Raji (cell line): ENCODE measurements around the gene SLC6A2.

Source experiments
- POLR2A ChIP-seq: IDR thresholded peaks from 2 replicates; pipeline ENCODE4 v1.6.1; 2011; ENCODE audit warnings: low read depth, low read length, control low read depth; ENCODE audit not compliant: insufficient read depth

Gene SLC6A2

GRCh38 chr16:55655897-55656681 is at the start of gene SLC6A2:
Gene SLC6A2 (plus strand): TSS chr16:55655988. CDS start chr16:55656695, 707 bp downstream.
- TF ChIP-seq POLR2A, result no peak

GRCh38 chr16:55613613-55614335 is 42.0 kb upstream of the SLC6A2 start:
- TF ChIP-seq POLR2A, result no peak

GRCh38 chr16:55615071-55615470 is 40.7 kb upstream of the SLC6A2 start:
- TF ChIP-seq POLR2A, result no peak

GRCh38 chr16:55621771-55622170 is 34.0 kb upstream of the SLC6A2 start:
- no peak for TF ChIP-seq POLR2A

- TF ChIP-seq POLR2A, result no peak
These were observed 33.5 kb upstream of the SLC6A2 start for GRCh38 chr16:55622272-55622671.

- TF ChIP-seq POLR2A, result no peak
These were observed 32.7 kb upstream of the SLC6A2 start for GRCh38 chr16:55622930-55623561.

GRCh38 chr16:55623640-55624039 is 32.1 kb upstream of the SLC6A2 start:
- TF ChIP-seq POLR2A, result no peak

- TF ChIP-seq POLR2A, result no peak
These were observed 31.1 kb upstream of the SLC6A2 start for GRCh38 chr16:55624696-55625095.

GRCh38 chr16:55625843-55626242 is 29.9 kb upstream of the SLC6A2 start:
- TF ChIP-seq POLR2A, result no peak

GRCh38 chr16:55628306-55628968 is 27.4 kb upstream of the SLC6A2 start:
- no peak for TF ChIP-seq POLR2A

- TF ChIP-seq POLR2A, result no peak
These were observed 25.0 kb upstream of the SLC6A2 start for GRCh38 chr16:55630774-55631173.

GRCh38 chr16:55632259-55632658 is 23.5 kb upstream of the SLC6A2 start:
- no peak for TF ChIP-seq POLR2A

GRCh38 chr16:55634193-55634592 is 21.6 kb upstream of the SLC6A2 start:
- TF ChIP-seq POLR2A, result no peak

GRCh38 chr16:55638256-55638655 is 17.5 kb upstream of the SLC6A2 start:
- no peak for TF ChIP-seq POLR2A

GRCh38 chr16:55640701-55641327 is 15.0 kb upstream of the SLC6A2 start:
- TF ChIP-seq POLR2A, result no peak

GRCh38 chr16:55641430-55642056 is 14.2 kb upstream of the SLC6A2 start:
- no peak for TF ChIP-seq POLR2A
